Measurements from ENCODE around the gene SPSB4. TPM values are rescaled to one million over a fixed set of nuclear protein-coding genes. Genes with fewer than 3 reads are reported as not detected.
A peak's percentile ranks its signal among the peaks of the same experiment; 100 is the strongest.

Gene SPSB4
- total RNA-seq, 1 donor from 2014 or later: 1.2 TPM

DNA sequence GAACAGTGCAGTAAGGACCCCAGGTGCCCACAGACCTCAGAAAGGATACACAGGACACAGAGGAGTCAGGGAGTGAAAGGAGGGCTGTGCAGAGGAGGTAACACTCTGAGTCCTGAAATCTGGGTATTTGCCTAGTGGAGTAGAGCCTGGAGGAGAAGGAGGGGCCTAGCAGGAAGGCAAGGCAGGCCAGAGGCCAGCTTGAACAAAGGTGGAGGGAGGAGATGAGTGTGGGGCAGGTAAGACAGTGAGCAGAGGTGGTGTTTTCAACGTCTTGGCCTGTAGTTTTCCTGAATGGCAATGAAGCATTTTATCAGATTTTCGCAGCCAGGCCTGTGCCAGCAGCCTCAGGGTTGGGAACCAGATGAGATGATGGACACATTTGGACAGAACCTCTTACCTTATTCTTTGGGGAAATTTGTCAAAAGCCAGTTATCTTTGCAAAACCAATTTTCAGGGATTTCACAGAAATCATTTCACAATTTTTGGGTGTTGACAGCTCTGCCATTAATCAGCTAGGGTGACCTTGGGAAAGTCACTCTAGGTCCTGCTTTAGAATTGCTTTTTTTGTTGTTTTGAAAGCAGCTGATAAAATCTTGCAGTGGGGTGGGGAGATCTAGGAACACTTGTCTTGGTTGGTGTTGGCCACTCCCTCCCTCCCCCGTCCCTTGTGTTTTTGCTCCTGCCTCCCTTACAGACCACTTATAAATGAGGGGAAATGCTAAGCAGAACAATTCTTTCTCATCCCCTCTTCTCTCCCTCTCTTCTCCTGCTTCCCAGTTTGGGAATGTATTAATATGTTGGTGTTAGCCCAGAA is 38.4 kb downstream of the SPSB4 start:
- Histone ChIP-seq H3K27me3 (no peaks in the 10 kb centered on the region), H3K4me3 (no peak overlapping the region), H3K9me3 (no peaks in the 10 kb centered on the region), H3K4me1 (no peaks in the 10 kb centered on the region), H3K27ac (no peak overlapping the region), H3K36me3 (no peaks in the 10 kb centered on the region)
- DNase-seq (no peak), ATAC-seq (no peak)
- intact Hi-C loops (cut with DNase I): no loop called here
- no peak for TF ChIP-seq CTCF (IDR thresholded peaks at IDR 0.05)

GRCh38 chr3:141091426-141091825 is 40.3 kb downstream of the SPSB4 start:
- H3K27me3 ChIP-seq: no peaks in the 10 kb centered on the region
- DNase-seq: no peak
- no peak for TF ChIP-seq CTCF (IDR thresholded peaks at IDR 0.05)
- no peaks in the 10 kb centered on the region for H3K36me3 ChIP-seq
- ATAC-seq: no peak
- intact Hi-C loops (cut with DNase I): no loop called here
- no peaks in the 10 kb centered on the region for H3K9me3 ChIP-seq
- H3K27ac ChIP-seq: no peak overlapping the region
- no peak overlapping the region for H3K4me3 ChIP-seq
- H3K4me1 ChIP-seq: no peaks in the 10 kb centered on the region

DNA sequence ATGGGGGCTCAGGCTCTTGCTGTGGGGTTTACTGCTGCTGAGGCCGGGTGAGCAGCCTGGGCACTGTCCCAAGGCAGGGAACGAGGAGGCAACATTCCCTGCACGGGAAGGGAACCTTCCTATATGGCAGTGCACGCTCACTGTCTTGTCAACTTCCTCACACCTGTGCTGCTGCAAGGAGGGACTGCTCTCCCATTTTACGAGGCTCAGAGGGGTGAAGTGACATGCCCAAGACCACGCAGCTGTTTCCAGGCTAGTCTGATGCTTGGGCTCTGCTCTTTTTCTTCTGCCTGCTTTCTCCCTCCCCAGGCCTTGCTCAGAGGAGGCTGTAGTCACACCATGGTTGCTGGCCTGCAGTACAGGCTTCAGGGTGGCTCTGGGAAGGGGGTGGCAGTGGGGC is 41.5 kb downstream of the SPSB4 start:
- no peak for TF ChIP-seq CTCF (IDR thresholded peaks at IDR 0.05)
- Histone ChIP-seq H3K9me3 (no peaks in the 10 kb centered on the region), H3K36me3 (no peaks in the 10 kb centered on the region), H3K27ac (no peak overlapping the region), H3K4me1 (no peaks in the 10 kb centered on the region), H3K4me3 (no peak overlapping the region), H3K27me3 (no peaks in the 10 kb centered on the region)
- intact Hi-C loops (cut with DNase I): no loop called here
- DNase-seq: no peak
- no peak for ATAC-seq

- intact Hi-C loops (cut with DNase I): no loop called here
- no peaks in the 10 kb centered on the region for H3K4me1 ChIP-seq
- ATAC-seq (no peak), DNase-seq (no peak)
- H3K4me3 ChIP-seq: no peak overlapping the region
- no peaks in the 10 kb centered on the region for H3K27me3 ChIP-seq
- H3K9me3 ChIP-seq: no peaks in the 10 kb centered on the region
- no peak for TF ChIP-seq CTCF (IDR thresholded peaks at IDR 0.05)
- H3K27ac ChIP-seq: no peak overlapping the region
- no peaks in the 10 kb centered on the region for H3K36me3 ChIP-seq
Measured at GRCh38 chr3:141093397-141093796, 42.2 kb downstream of the SPSB4 start.

DNA sequence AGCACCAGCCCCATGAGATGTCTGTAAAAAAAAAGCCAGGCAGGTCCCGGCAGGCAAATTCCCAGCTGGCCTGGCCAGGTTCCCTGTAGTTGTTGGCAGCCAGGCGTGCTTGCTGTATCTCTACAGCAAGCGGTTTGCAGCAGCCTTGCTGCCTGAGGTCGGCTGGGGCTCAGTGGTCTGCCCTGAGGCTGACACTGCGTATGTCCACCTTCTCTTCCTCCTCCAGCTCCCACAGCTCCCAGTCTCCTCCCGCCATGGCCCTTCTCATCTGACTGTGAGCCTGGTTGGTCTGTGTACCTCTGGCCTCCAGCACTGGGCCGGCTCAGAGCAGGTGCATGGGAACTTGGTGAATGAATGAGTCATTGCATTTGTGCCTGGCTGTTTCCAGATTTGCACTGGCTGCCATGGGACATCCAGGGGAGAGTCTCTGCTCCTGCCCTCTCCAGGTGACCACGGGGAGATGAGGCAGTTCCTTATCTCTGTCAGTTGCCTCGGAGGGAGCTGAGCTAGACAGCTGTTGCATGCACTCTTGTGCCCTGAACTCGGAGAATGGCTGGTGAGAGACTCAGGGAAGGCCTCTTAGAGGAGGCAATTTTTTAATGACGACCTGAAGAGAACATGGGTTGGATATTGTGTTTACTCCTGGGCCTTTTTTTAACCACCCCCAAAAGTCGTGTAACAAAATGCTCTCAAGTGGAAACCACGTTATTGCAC is 43.0 kb downstream of the SPSB4 start:
- Histone ChIP-seq H3K4me3 (no peak overlapping the region), H3K27ac (no peak overlapping the region), H3K4me1 (no peaks in the 10 kb centered on the region), H3K9me3 (no peaks in the 10 kb centered on the region), H3K36me3 (no peaks in the 10 kb centered on the region), H3K27me3 (no peaks in the 10 kb centered on the region)
- ATAC-seq (no peak), DNase-seq (peak; percentile 60)
- intact Hi-C loops (cut with DNase I): no loop called here
- no peak for TF ChIP-seq CTCF (IDR thresholded peaks at IDR 0.05)
